Measurements from ENCODE around the gene DHRS2. TPM values are rescaled to one million over a fixed set of nuclear protein-coding genes. Genes with fewer than 3 reads are reported as not detected.

DHRS2 gene
- total and polyA plus RNA-seq, 2 of the 13 experiments (the other 11 are each of a cell fraction or from before 2014, with no cell fraction given) = 1,621 to 3,021 TPM

DNA sequence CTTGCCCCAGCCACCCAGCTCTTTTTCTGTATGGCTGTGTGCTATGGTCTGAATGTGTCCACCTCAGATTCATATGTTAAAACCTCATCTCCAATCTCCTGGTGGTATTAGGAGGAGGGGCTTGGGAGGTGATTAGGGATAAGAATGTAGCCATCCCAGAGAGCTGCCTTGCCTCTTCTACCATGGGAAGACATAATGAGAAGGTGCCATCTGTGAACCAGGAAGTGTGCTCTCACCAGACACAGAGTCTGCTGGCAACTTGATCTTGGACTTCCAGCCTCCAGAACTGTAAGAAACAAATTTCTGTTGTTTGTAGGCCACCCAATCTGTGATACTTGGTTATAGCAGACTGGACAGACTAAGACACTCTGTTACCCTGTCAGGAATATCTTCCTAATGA, 34.7 kb upstream of the DHRS2 start (continued):
- TF ChIP-seq RAD51 (IDR thresholded peaks at IDR 0.05; ENCODE audit: borderline replicate concordance) (no peak), FOXC1 (CRISPR knock-in tag; IDR thresholded peaks at IDR 0.05; ENCODE audit: borderline replicate concordance) (0 out of 2 replicates have a peak, but pooled peaks have one; percentile 25), STAT5B (CRISPR knock-in tag; IDR thresholded peaks at IDR 0.05) (no peak), HNRNPLL (IDR thresholded peaks at IDR 0.05; ENCODE audit: low read depth, low read length, poor library complexity, severe bottlenecking) (no peak), RBM39 (IDR thresholded peaks at IDR 0.05; ENCODE audit: low read depth, low read length, poor library complexity, severe bottlenecking) (no peak), CEBPG (CRISPR knock-in tag; IDR thresholded peaks at IDR 0.05) (no peak), FOXJ3 (CRISPR knock-in tag; IDR thresholded peaks at IDR 0.05; ENCODE audit: borderline replicate concordance) (no peak), ZNF431 (CRISPR knock-in tag; IDR thresholded peaks at IDR 0.05; ENCODE audit: borderline replicate concordance, low read depth) (no peak), ZNF749 (CRISPR knock-in tag; IDR thresholded peaks at IDR 0.05; ENCODE audit: borderline replicate concordance) (no peak), PHF20 (CRISPR knock-in tag; IDR thresholded peaks at IDR 0.05) (0 out of 2 replicates have a peak, but pooled peaks have one; percentile 16), TOPORS (CRISPR knock-in tag; IDR thresholded peaks at IDR 0.05) (no peak), ZNF766 (CRISPR knock-in tag; IDR thresholded peaks at IDR 0.05; ENCODE audit: borderline replicate concordance) (no peak), NONO (IDR thresholded peaks at IDR 0.05) (no peak), NONO (CRISPR knock-in tag; conservative IDR thresholded peaks at IDR 0.05) (no peak), ZNF549 (CRISPR knock-in tag; IDR thresholded peaks at IDR 0.05) (no peak), ZMYM3 (CRISPR knock-in tag; IDR thresholded peaks at IDR 0.05) (no peak), ZNF451 (CRISPR knock-in tag; IDR thresholded peaks at IDR 0.05) (no peak), TAF15 (IDR thresholded peaks at IDR 0.05; ENCODE audit: low read depth, low read length, poor library complexity, severe bottlenecking) (no peak), ZNF441 (CRISPR knock-in tag; IDR thresholded peaks at IDR 0.05; ENCODE audit: borderline replicate concordance) (peak; percentile 20; the same call in 1 of the 2 replicates), HNRNPK (IDR thresholded peaks at IDR 0.05; ENCODE audit: low read depth, low read length, poor library complexity, severe bottlenecking) (no peak), ZSCAN21 (CRISPR knock-in tag; IDR thresholded peaks at IDR 0.05; ENCODE audit: borderline replicate concordance) (no peak)
- TF ChIP-seq, protein P1, sequence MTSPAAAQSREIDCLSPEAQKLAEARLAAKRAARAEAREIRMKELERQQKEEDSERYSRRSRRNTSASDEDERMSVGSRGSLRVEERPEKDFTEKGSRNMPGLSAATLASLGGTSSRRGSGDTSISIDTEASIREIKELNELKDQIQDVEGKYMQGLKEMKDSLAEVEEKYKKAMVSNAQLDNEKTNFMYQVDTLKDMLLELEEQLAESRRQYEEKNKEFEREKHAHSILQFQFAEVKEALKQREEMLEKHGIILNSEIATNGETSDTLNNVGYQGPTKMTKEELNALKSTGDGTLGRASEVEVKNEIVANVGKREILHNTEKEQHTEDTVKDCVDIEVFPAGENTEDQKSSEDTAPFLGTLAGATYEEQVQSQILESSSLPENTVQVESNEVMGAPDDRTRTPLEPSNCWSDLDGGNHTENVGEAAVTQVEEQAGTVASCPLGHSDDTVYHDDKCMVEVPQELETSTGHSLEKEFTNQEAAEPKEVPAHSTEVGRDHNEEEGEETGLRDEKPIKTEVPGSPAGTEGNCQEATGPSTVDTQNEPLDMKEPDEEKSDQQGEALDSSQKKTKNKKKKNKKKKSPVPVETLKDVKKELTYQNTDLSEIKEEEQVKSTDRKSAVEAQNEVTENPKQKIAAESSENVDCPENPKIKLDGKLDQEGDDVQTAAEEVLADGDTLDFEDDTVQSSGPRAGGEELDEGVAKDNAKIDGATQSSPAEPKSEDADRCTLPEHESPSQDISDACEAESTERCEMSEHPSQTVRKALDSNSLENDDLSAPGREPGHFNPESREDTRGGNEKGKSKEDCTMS (CRISPR knock-in tag; conservative IDR thresholded peaks at IDR 0.05) = no peak
- TF ChIP-seq, protein P2, sequence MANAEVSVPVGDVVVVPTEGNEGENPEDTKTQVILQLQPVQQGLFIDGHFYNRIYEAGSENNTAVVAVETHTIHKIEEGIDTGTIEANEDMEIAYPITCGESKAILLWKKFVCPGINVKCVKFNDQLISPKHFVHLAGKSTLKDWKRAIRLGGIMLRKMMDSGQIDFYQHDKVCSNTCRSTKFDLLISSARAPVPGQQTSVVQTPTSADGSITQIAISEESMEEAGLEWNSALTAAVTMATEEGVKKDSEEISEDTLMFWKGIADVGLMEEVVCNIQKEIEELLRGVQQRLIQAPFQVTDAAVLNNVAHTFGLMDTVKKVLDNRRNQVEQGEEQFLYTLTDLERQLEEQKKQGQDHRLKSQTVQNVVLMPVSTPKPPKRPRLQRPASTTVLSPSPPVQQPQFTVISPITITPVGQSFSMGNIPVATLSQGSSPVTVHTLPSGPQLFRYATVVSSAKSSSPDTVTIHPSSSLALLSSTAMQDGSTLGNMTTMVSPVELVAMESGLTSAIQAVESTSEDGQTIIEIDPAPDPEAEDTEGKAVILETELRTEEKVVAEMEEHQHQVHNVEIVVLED (CRISPR knock-in tag; IDR thresholded peaks at IDR 0.05; ENCODE audit: borderline replicate concordance) = no peak
- TF ChIP-seq, protein P3, sequence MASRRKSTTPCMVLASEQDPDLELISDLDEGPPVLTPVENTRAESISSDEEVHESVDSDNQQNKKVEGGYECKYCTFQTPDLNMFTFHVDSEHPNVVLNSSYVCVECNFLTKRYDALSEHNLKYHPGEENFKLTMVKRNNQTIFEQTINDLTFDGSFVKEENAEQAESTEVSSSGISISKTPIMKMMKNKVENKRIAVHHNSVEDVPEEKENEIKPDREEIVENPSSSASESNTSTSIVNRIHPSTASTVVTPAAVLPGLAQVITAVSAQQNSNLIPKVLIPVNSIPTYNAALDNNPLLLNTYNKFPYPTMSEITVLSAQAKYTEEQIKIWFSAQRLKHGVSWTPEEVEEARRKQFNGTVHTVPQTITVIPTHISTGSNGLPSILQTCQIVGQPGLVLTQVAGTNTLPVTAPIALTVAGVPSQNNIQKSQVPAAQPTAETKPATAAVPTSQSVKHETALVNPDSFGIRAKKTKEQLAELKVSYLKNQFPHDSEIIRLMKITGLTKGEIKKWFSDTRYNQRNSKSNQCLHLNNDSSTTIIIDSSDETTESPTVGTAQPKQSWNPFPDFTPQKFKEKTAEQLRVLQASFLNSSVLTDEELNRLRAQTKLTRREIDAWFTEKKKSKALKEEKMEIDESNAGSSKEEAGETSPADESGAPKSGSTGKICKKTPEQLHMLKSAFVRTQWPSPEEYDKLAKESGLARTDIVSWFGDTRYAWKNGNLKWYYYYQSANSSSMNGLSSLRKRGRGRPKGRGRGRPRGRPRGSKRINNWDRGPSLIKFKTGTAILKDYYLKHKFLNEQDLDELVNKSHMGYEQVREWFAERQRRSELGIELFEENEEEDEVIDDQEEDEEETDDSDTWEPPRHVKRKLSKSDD (CRISPR knock-in tag; IDR thresholded peaks at IDR 0.05; ENCODE audit: low read depth) = no peak

Data from HepG2 (cell line).